GM06990 (cell line): ENCODE data around the gene COL5A1.

Experiments used
- DNase-seq: peaks from one replicate; pipeline ENCODE4 v3.0.0-alpha.2; 2011; ENCODE audit not compliant: insufficient read length; ENCODE audit errors: extremely low read depth
- H3K27me3 ChIP-seq: replicated peaks from 2 replicates; pipeline ENCODE4 v1.6.0; 2011; ENCODE audit warnings: low read length; ENCODE audit not compliant: control insufficient read depth, insufficient read depth
- H3K36me3 ChIP-seq: 2 replicates; pipeline ENCODE4 v1.5.1; 2011; ENCODE audit warnings: low read length; ENCODE audit not compliant: control insufficient read depth, insufficient read depth
- H3K4me3 ChIP-seq: replicated peaks from 2 replicates; pipeline ENCODE4 v1.5.1; 2011; ENCODE audit warnings: low read depth, mild to moderate bottlenecking, control low read depth, low read length
- TF ChIP-seq, protein P1 (sequence below): IDR thresholded peaks from 2 replicates; pipeline ENCODE4 v1.5.1; 2011; ENCODE audit warnings: low read length, control low read depth, mild to moderate bottlenecking, inconsistent platforms; ENCODE audit not compliant: insufficient read depth, poor library complexity, severe bottlenecking

The COL5A1 gene

DNA sequence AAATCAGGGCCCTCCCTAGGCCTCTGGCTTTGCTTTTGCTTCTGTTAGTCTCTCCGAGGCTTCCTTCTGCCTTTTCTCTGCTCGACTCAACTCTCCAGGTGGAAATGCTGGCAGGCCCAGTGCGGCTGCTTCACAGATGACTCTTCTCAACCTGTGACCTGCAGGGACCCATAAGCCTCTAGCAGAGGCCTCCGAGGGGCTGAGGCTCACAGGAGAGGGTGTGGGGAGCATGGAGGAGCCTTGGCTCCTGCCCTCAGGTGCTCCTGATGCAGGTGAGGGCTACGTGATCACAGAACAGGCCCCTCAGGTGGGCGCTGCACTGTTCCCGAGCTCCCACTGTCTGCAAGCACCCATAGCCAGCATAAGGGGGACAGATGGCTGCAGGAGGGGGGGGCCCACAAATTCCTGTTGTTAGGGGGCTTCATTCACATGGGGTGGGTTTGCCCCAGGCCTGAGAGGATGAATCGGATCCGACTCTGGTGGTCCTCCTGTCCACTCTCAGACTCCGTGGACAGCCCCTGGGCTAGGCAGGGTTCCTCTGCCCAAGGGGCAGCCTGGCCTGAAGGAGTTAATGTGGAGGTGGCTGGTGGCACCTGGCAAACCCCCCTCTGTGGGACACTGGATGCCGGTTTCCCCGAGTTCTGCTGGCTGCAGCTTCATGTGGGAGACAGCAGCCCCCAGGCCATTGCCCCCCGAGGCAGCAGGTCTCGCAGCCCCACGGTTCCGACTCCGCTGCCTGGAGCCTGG, 228.1 kb downstream of the COL5A1 start:
- H3K36me3 ChIP-seq: no peaks in the 10 kb centered on the region
- H3K4me3 ChIP-seq: no peak overlapping the region
- no peaks in the 10 kb centered on the region for H3K27me3 ChIP-seq
- DNase-seq: no peak
- TF ChIP-seq, protein P1, sequence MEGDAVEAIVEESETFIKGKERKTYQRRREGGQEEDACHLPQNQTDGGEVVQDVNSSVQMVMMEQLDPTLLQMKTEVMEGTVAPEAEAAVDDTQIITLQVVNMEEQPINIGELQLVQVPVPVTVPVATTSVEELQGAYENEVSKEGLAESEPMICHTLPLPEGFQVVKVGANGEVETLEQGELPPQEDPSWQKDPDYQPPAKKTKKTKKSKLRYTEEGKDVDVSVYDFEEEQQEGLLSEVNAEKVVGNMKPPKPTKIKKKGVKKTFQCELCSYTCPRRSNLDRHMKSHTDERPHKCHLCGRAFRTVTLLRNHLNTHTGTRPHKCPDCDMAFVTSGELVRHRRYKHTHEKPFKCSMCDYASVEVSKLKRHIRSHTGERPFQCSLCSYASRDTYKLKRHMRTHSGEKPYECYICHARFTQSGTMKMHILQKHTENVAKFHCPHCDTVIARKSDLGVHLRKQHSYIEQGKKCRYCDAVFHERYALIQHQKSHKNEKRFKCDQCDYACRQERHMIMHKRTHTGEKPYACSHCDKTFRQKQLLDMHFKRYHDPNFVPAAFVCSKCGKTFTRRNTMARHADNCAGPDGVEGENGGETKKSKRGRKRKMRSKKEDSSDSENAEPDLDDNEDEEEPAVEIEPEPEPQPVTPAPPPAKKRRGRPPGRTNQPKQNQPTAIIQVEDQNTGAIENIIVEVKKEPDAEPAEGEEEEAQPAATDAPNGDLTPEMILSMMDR: no peak

DNA sequence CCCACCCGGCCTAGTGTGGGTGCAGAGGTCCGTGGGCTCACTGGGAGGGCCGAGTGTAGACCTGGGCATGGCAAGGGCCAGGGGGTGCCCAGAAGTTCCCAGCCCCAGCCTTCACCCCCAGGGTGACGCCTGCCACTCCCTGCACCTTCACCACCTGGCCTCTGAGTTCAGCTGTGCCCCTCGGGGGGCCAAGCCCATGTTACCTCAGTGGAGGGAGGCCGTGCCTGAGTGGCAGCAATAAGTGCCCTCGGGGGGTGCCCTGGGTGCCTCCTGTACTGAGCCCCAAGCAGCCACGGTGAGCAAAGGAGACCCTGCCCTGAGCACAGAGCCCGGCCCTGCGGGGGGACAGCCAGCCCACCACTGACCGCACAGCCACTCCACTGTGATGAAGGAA, 228.7 kb downstream of the COL5A1 start:
- Histone ChIP-seq H3K27me3 (no peaks in the 10 kb centered on the region), H3K36me3 (no peaks in the 10 kb centered on the region), H3K4me3 (no peak overlapping the region)
- DNase-seq: no peak
- TF ChIP-seq, protein P1: no peak

DNA sequence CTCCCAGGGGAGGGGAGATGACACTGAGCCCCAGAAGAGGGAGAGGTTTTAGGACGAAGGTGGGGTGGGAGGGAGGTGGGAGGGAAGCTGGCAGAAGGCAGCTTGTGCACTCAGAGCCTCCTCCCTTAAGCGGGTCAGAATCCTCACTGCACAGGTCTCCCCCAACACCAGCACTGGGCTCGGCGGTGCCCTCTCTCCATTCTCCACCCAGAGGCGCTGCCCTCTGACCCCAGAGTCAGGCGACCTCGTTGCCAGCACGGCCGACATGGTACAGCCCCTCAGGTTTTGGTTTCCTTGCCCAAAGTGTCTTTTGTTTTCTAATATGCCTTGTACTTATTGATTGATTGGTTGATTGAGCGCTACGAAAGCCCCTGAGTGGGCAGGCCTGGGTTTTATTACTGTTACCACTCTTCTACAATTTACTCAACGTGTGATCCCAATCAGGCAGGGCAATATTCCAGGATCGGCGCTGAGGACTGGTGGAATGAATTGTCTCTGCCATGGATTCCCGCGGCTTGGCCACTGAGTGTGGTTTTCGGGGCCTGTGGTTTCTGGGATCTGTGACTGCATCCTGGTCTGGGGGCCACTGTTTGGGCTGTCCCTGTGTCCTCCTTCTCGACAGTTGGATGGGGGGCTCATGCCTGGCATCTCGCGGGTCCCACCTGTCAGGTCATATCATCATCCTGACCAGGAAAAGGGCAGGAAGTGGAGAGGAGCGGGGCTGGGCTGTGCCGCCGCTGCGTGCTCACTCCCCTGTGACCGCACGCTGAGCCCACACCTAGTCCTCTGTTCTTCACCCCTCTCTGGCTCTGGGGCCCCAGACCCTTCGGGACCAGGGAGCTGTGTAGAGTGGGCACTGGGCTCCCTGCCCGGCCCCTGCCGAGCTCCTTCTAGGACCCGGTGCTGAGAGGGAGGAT, 229.4 kb downstream of the COL5A1 start:
- DNase-seq: no peak
- TF ChIP-seq, protein P1: no peak
- H3K27me3 ChIP-seq: no peaks in the 10 kb centered on the region
- H3K36me3 ChIP-seq: no peaks in the 10 kb centered on the region
- H3K4me3 ChIP-seq: no peak overlapping the region

DNA sequence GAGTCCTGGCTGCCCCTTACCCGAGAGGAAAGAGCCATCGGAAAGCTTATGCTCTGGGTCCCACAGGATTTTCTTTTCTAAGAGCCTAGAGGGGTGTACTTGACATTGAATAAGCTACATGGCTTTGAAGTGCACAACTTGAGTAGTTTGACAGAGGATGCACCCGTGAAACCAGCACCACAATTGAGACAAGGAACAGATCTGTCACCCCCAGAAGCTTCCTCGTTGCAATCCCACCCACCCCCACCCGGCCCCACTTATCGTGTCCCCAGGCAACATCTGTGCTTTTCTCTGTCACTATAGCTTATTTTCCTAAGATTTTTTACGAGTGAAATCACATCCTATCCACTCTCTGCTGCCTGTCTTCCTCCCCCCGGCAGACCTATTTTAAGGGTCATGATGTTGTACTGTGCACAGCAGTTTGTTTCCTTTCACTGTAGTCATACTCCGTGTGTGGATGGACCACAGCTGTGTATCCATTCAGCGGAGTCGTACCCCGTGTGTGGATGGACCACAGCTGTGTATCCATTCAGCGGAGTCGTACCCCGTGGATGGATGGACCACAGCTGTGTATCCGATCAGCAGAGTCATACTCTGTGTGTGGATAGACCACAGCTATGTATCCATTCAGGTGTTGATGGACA, 230.2 kb downstream of the COL5A1 start:
- TF ChIP-seq, protein P1: no peak
- Histone ChIP-seq H3K27me3 (no peaks in the 10 kb centered on the region), H3K4me3 (no peak overlapping the region), H3K36me3 (no peaks in the 10 kb centered on the region)
- DNase-seq: no peak

DNA sequence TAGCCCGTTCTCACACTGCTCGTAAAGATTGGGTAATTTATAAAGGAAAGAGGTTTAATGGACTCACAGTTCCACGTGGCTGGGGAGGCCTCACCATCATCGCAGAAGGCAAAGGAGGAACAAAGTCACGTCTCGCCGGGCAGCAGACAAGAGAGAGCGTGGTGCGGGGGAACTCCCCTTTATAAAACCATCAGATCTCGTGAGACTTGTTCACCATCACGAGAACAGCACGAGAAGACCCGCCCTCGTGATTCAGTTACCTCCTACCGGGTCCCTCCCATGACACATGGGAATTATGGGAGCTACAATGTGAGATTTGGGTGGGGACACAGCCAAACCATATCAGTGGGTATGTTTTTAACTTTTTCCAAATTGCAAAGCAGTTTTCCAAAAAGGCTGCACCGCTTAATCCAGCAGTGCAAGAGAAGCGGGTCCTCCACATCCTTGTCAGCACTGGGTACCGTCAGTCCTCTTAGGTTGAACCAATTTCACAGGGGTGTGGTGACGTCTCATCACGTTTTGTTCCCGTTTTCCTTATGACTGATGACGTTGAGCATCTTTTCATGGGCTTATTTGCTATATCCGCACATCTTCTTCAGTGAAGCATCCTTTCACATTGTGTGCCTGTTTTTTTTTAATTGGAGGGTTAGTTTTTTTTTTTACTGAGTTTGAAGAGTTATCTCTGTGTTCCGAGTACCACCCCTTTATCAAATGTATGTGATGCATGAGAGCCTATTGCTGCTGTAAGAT, 231.1 kb downstream of the COL5A1 start:
- Histone ChIP-seq H3K27me3 (no peaks in the 10 kb centered on the region), H3K4me3 (no peak overlapping the region), H3K36me3 (no peaks in the 10 kb centered on the region)
- TF ChIP-seq, protein P1: no peak
- no peak for DNase-seq
